Activated T-helper 17 cell treated with anti-CD3 and anti-CD28 coated beads, Interleukin-2, amount 50 U/mL, for 72 hours (primary cell): ENCODE results near the gene PRRG2. TPM values are rescaled to one million over a fixed set of nuclear protein-coding genes. Genes with fewer than 3 reads are reported as not detected.
A peak's percentile ranks its signal among the peaks of the same experiment; 100 is the strongest.

Experiments
- ATAC-seq: fragments of 150-1000 bp; cut with Tn5 transposase; replicated peaks from 2 replicates; pipeline ENCODE4 v1.10.0; 2021; ENCODE audit warnings: mild to moderate bottlenecking, moderate library complexity
- H3K27ac Mint-ChIP-seq: one replicate; pipeline ENCODE4 v1.8.0; 2022; ENCODE audit warnings: mixed read lengths
- H3K27me3 Mint-ChIP-seq: one replicate; pipeline ENCODE4 v1.8.0; 2022; ENCODE audit warnings: mixed read lengths
- H3K36me3 Mint-ChIP-seq: one replicate; pipeline ENCODE4 v1.8.0; 2022; ENCODE audit warnings: low read depth, mild to moderate bottlenecking, mixed read lengths
- H3K4me1 Mint-ChIP-seq: one replicate; pipeline ENCODE4 v1.8.0; 2022; ENCODE audit warnings: mixed read lengths
- H3K4me3 Mint-ChIP-seq: one replicate; pipeline ENCODE4 v1.8.0; 2022; ENCODE audit warnings: mild to moderate bottlenecking, mixed read lengths
- H3K9me3 Mint-ChIP-seq: one replicate; pipeline ENCODE4 v1.8.0; 2022; ENCODE audit warnings: mixed read lengths
- total RNA-seq, 2 donors: library from RNA; stranded (reverse); gene quantifications; one replicate each; pipeline ENCODE4 v1.2.3, GENCODE V29; 2022

PRRG2 gene
- total RNA-seq, 2 donors from 2014 or later = 3.8 to 12.3 TPM

- Mint-ChIP-seq H3K36me3 (peaks cover 47% of the 10 kb centered on the region), H3K27me3 (no peaks in the 10 kb centered on the region), H3K4me3 (peak overlapping the region; percentile 81), H3K27ac (peak overlapping the region; percentile 95), H3K4me1 (peaks cover 26% of the 10 kb centered on the region), H3K9me3 (no peaks in the 10 kb centered on the region)
- peak; percentile 26 for ATAC-seq
These were observed 28.4 kb upstream of the PRRG2 start for GRCh38 chr19:49552749-49553148.

- peaks cover 54% of the 10 kb centered on the region for H3K36me3 Mint-ChIP-seq
- no peaks in the 10 kb centered on the region for H3K9me3 Mint-ChIP-seq
- peak overlapping the region; percentile 95 for H3K27ac Mint-ChIP-seq
- H3K27me3 Mint-ChIP-seq = no peaks in the 10 kb centered on the region
- ATAC-seq = peak; percentile 89
- H3K4me1 Mint-ChIP-seq = peaks cover 30% of the 10 kb centered on the region
- peak overlapping the region; percentile 81 for H3K4me3 Mint-ChIP-seq
These were observed 27.5 kb upstream of the PRRG2 start for GRCh38 chr19:49553451-49554271.

- ATAC-seq = peak; percentile 43
- Mint-ChIP-seq H3K4me1 (peaks cover 41% of the 10 kb centered on the region), H3K4me3 (peak overlapping the region; percentile 81), H3K27ac (peak overlapping the region; percentile 95), H3K27me3 (no peaks in the 10 kb centered on the region), H3K9me3 (no peaks in the 10 kb centered on the region), H3K36me3 (peaks cover 65% of the 10 kb centered on the region)
These were observed 26.4 kb upstream of the PRRG2 start for GRCh38 chr19:49554701-49555181.

GRCh38 chr19:49555600-49556411, 25.3 kb upstream of the PRRG2 start:
- ATAC-seq = peak; percentile 19
- Mint-ChIP-seq H3K36me3 (peaks cover 76% of the 10 kb centered on the region), H3K4me3 (peak overlapping the region; percentile 81), H3K4me1 (peaks cover 47% of the 10 kb centered on the region), H3K9me3 (no peaks in the 10 kb centered on the region), H3K27me3 (no peaks in the 10 kb centered on the region), H3K27ac (peak overlapping the region; percentile 95)

GRCh38 chr19:49556412-49557398, 24.4 kb upstream of the PRRG2 start:
- Mint-ChIP-seq H3K27ac (peak overlapping the region; percentile 73), H3K9me3 (no peaks in the 10 kb centered on the region), H3K4me3 (peak overlapping the region; percentile 92), H3K27me3 (no peaks in the 10 kb centered on the region), H3K4me1 (peaks cover 55% of the 10 kb centered on the region), H3K36me3 (peaks cover 79% of the 10 kb centered on the region)
- ATAC-seq = no peak

- H3K4me1 Mint-ChIP-seq = peaks cover 52% of the 10 kb centered on the region
- H3K9me3 Mint-ChIP-seq = no peaks in the 10 kb centered on the region
- peak overlapping the region; percentile 73 for H3K27ac Mint-ChIP-seq
- H3K36me3 Mint-ChIP-seq = peaks cover 75% of the 10 kb centered on the region
- ATAC-seq = no peak
- no peaks in the 10 kb centered on the region for H3K27me3 Mint-ChIP-seq
- H3K4me3 Mint-ChIP-seq = peak overlapping the region; percentile 92
These were observed 23.3 kb upstream of the PRRG2 start for GRCh38 chr19:49557641-49558325.

GRCh38 chr19:49558591-49558990, 22.5 kb upstream of the PRRG2 start:
- peaks cover 46% of the 10 kb centered on the region for H3K4me1 Mint-ChIP-seq
- no peaks in the 10 kb centered on the region for H3K27me3 Mint-ChIP-seq
- peak; percentile 10 for ATAC-seq
- H3K9me3 Mint-ChIP-seq = no peaks in the 10 kb centered on the region
- H3K27ac Mint-ChIP-seq = peak overlapping the region; percentile 96
- H3K4me3 Mint-ChIP-seq = peak overlapping the region; percentile 92
- peaks cover 72% of the 10 kb centered on the region for H3K36me3 Mint-ChIP-seq

GRCh38 chr19:49559443-49559842, 21.7 kb upstream of the PRRG2 start:
- Mint-ChIP-seq H3K36me3 (peaks cover 72% of the 10 kb centered on the region), H3K27ac (peak overlapping the region; percentile 96), H3K9me3 (no peaks in the 10 kb centered on the region), H3K27me3 (no peaks in the 10 kb centered on the region), H3K4me3 (peak overlapping the region; percentile 92), H3K4me1 (peaks cover 49% of the 10 kb centered on the region)
- no peak for ATAC-seq

- Mint-ChIP-seq H3K36me3 (peaks cover 72% of the 10 kb centered on the region), H3K9me3 (no peaks in the 10 kb centered on the region), H3K4me3 (peak overlapping the region; percentile 92), H3K27me3 (no peaks in the 10 kb centered on the region), H3K4me1 (peaks cover 49% of the 10 kb centered on the region), H3K27ac (peak overlapping the region; percentile 96)
- peak; percentile 1 for ATAC-seq
These were observed 21.2 kb upstream of the PRRG2 start for GRCh38 chr19:49559928-49560327.

GRCh38 chr19:49560358-49560900, 20.7 kb upstream of the PRRG2 start:
- Mint-ChIP-seq H3K4me3 (peak overlapping the region; percentile 92), H3K4me1 (peaks cover 52% of the 10 kb centered on the region), H3K27me3 (no peaks in the 10 kb centered on the region), H3K36me3 (peaks cover 70% of the 10 kb centered on the region), H3K27ac (peak overlapping the region; percentile 96), H3K9me3 (no peaks in the 10 kb centered on the region)
- peak; percentile 23 for ATAC-seq

- no peaks in the 10 kb centered on the region for H3K27me3 Mint-ChIP-seq
- peak overlapping the region; percentile 94 for H3K27ac Mint-ChIP-seq
- no peaks in the 10 kb centered on the region for H3K9me3 Mint-ChIP-seq
- H3K36me3 Mint-ChIP-seq = peaks cover 47% of the 10 kb centered on the region
- ATAC-seq = peak; percentile 84
- peaks cover 46% of the 10 kb centered on the region for H3K4me1 Mint-ChIP-seq
- peak overlapping the region; percentile 73 for H3K4me3 Mint-ChIP-seq
These were observed 16.5 kb upstream of the PRRG2 start for GRCh38 chr19:49564616-49565045.

GRCh38 chr19:49565261-49565660, 15.9 kb upstream of the PRRG2 start:
- peaks cover 45% of the 10 kb centered on the region for H3K36me3 Mint-ChIP-seq

GRCh38 chr19:49566302-49566701, 14.8 kb upstream of the PRRG2 start:
- Mint-ChIP-seq H3K4me1 (peaks cover 41% of the 10 kb centered on the region), H3K9me3 (no peaks in the 10 kb centered on the region), H3K4me3 (peak overlapping the region; percentile 22), H3K27ac (peak overlapping the region; percentile 73), H3K36me3 (peaks cover 40% of the 10 kb centered on the region), H3K27me3 (no peaks in the 10 kb centered on the region)
- no peak for ATAC-seq

More at GRCh38 chr19:49565261-49565660, 15.9 kb upstream of the PRRG2 start:
- peak overlapping the region; percentile 73 for H3K4me3 Mint-ChIP-seq
- no peak for ATAC-seq
- no peaks in the 10 kb centered on the region for H3K27me3 Mint-ChIP-seq
- peaks cover 48% of the 10 kb centered on the region for H3K4me1 Mint-ChIP-seq
- peak overlapping the region; percentile 94 for H3K27ac Mint-ChIP-seq
- H3K9me3 Mint-ChIP-seq = no peaks in the 10 kb centered on the region
